HT1080 (cell line): ENCODE results near the gene ATF6. TPM values are rescaled to one million over a fixed set of nuclear protein-coding genes. Genes with fewer than 3 reads are reported as not detected.

ENCODE experiments used
- DNase-seq: peaks from one replicate; pipeline ENCODE4 v3.0.0-alpha.2; 2015; ENCODE audit warnings: low read depth
- total RNA-seq: library from RNA; depleted of rRNA; stranded (reverse); fragments of >200 nt; shearing (Covaris generic); gene quantifications from 2 replicates; pipeline ENCODE4 v1.2.3, GENCODE V29; 2014

ATF6 gene
- total RNA-seq, 1 experiment from 2014 or later, result 20.5 TPM

DNA sequence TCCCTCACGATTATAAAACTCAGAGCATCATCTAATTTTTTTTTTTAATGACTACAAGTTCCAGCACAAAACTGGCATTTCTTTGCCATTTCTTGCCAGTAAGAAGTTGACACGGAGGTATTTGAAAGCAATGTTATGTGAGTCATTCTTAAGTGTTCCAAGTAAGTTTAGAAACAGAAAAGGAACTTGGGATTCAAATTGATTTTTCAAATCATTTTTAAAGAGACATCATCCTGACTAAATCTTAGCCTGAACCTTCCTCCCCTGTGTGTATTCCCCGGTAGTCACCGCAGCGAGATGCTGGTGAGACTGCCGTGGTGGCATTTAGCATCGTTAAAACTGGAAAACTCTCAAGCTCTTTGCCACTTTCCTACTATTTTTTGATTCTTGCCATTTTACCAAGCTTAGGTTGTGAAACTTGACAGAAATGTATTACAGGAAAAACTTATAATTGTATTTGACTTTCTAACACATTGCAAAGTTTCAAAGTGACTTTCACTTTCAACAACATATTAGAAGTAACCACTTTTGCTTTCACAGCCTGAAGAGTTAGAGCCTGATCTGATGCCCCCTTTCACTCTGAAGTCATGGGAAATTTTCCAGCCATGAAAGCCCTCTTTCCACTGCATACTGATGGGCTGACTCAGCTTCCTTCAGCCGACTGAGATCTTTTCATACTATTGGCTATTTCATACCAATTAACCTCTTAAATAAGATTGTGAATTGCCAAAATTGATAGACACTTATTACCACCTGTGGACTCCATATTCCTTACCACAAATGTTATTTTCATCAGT lies 196.2 kb downstream of the ATF6 start:
- DNase-seq, result peak; percentile 88

DNA sequence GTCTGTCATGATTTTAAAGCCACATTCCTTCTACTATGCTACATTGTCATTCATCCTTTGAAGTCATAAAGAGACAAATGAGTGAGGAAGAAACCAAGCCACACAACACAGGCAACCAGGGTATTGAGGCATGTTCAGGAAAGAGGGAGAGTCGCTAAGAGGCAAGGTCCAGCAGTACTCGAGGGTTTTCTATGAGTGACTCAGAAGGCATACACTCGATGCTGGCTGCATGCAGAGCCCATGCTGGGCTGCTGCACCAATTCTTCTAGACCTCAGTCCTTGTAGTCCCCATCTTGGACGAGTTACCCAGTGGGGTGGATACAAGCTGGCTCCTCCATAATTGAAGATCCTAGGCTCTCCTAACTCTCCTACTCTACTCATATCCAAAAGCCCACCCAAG lies 199.9 kb downstream of the ATF6 start:
- peak; percentile 19 for DNase-seq

DNA sequence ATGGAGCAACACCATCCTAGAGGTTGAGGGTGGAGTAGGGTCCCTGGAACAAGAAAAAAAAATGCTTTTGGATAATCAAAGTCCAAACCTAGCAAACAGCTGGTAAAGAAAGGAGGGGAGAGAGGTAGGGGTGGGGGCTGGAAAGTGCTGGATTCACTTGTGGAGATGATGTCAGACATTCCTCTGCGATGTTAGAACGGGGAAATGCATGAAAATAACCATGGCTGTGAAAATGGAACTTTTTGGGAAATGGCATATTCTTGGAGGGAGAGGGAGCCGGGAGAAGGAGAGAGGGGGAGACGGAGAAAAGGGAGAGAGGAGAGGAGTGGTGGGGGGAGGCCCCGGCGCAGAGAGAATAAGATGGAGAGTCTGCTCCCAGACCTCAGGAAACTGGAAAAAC lies 203.9 kb downstream of the ATF6 start:
- no peak for DNase-seq

DNA sequence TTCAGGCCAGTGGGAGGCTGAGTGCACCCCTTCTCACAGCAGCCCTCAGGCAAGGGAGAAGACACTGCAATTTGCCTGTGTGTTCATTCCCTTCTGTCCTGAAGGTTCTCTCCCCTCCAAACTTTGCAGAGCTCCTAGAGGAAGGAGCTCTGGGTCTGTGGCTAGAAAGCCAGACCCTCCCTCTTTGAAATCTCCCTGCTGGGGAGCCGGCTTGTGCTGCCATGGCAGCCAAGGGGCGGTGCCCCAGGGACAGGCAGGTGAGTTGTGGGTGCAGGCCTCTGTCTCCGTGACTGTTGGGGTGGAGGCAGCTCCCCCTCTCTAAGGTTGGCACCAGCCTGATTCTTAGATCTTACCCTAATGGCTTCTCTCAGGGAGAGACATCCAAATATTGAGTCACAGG lies 204.5 kb downstream of the ATF6 start:
- no peak for DNase-seq

DNA sequence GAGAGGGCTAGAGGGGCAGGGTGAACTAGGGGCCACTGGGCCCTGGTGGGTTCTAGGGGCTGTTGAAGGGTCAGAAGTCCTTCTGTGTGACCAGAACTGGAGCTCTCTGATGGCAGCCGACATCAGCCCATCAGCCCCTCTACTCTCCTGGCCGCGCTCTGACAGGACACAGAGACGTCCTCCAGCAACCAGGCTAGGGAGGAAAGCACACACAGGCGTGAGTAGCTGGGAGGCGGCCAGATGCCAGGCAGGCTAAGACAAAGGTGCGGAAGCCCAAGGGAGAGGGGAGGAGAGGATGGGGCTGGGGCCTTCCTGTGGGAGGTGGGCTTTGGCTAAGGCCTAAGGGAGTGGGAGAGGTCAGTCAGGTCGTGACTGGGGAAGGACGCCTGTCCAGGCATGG lies 206.7 kb downstream of the ATF6 start:
- DNase-seq, result no peak

DNA sequence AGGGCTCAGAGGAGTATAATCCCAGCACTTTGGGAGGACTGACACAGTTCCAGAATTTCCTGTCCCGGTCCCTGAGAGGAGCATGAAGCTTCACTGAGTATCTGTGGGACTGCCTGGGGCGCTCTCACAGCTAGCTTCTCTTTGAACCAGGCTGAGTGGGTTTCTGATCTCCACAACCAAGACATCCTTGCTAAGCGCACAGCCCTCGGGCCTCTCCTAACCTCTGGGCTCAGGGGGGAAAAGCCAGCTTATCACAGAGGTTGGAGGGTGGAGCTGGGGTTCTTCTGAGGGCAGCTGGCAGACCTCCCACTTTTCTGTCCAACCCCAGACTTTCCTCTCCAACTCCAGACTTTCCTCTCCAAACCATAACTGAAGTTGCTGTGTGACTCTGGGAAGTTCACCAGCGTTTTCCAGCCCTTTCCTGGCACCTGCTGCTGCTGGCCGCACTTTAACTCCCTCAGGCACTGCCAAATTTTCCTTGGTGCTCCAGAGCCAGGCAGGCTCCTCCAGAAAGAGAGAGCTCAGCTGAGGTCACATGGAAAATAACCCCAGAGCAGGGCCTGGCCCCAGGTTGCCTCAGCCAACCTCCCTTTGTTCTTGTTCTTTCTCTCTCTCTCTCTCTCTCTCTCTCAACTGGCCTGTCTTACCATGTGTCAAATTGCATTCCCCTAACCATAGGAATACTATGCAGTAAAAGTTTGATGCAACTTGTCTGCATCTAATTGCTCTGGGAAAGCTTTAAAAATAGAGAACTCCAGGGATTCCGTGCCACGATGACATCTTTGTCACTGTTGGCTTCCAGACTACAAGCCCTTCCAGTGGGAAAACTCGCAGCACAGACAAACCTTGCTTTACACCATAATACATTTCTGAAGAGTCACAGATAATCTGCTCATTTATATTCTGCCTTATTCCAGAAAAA lies 208.1 kb downstream of the ATF6 start:
- no peak for DNase-seq

DNA sequence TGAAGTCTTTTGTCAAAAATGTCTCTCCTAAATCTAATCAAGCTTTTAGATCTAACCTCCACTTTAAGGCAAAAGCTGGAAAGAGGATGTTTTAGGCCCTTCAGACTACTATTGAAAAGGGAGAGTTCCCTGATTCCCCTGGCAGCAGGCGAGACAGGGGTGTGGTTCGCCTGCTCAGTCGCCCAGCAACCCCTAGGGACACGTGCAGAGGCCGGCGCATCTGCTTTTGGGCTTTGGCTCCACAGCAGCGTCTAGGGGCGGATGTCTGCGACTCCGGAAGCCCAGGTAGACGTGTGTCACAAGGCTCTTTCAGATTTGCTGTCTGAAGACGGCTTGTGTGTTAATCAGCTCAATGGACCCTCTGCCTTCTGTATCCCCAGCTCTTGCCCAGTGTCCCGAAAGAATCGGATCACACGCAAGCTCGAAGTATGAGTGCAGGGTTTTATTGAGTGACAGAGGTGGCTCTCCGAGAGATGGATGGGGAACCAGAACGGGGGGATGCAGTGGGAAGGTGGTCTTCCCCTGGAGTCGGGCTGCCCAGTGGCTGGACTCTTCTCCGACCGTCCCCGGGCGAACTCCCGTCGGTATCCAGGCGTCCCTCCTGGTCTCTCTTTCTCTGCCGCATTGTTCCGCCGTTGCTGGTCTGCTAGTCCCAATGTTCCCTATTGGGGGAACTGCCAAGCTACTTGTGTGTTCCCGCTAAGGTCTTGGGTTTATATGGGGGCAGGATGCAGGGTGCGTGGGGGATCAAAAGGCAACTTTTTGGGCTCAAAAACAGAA lies 212.1 kb downstream of the ATF6 start:
- no peak for DNase-seq

DNA sequence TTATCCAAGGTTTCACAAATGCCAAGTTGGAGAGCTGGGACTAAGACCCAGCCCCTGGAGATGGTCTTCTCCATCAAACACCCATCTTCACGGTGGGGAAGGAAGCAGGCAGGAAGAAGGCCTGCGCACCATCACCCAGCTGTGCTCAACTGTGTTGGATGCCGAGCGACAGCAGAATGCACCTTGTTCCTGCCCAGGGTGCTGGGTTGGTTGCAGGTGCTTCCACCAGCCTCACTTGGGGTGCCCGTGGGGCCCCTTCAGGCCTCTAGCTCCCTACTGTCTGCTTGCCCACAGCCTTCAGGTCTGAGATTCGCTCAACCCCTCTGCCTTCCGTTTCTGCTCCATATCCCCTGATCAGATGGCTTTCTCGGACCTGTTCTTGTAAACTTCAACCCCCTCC lies 215.0 kb downstream of the ATF6 start:
- DNase-seq, result no peak

DNA sequence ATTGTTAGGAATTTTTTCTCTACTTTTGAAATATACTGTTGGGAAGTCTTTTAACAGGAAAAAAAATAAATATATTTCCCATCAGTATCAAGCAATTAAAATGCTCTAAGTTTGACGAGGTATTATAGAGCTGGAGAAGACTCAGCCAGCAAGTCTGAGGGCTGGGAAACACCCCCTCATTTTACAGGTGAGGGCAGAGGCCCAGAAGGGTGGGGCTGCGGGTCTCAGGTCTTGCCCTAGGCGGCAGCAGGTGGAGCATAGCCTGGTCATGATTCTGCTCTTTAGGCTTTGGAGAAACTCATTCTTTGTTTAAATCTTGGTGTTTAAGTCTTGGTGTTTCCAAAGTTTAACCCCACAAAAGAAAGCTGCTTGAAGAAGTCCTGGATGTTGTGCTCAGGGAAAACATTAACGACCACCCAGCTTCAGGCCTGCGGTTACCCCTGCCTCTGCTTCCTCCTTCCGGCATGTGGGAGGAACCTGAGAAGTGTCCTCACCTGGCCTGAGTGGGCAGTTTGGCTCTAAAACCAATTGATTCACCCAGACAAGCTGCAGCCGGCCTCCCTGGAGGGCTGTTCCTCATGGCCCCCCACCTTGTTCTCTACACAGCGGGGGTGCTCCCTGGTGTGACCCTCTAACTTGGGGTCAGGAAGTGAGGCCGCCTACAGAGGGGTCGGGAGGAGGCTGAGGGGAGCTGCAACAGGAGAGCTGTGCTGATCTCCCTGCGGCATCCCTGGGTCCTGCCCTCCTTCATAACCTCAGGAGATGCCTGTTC lies 215.8 kb downstream of the ATF6 start:
- DNase-seq, result no peak

DNA sequence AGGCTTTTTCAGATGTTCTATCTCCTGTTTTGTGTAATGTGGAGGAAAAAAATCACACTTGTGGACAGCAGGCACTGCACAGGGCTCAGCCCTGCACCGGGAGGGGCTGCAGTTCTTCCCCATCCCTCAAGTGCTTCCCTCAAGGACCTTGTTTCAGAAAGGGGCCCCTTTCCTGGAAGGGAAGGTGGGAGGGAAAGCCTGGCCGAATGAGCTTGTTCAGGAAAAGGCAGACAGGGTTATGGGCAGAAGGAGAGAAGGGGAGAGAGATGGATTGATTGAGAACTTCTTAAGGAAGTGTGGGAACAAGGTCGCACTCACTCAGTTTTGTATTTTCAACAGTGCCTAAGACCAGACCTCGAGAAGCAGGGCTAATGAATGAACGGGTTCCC lies 216.4 kb downstream of the ATF6 start:
- DNase-seq, result no peak

DNA sequence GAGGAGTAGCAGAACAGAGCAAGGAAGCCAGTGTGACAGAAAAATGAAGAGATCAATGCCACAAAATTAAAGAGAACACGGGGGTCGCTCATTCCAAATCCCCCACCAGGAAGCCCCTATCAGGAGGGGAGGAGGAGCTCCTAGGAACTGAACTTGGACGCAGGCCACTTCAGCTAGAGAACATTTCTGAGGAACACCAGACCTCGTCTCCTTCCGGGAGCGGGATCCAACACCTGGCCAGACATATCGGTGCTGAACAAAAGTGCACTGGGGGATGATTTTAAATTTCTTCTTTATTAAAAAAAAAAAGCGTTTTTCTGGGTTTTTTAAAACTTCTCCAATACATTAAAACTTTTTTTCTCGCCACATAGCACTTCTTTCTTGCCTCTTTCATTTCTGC lies 216.8 kb downstream of the ATF6 start:
- no peak for DNase-seq

DNA sequence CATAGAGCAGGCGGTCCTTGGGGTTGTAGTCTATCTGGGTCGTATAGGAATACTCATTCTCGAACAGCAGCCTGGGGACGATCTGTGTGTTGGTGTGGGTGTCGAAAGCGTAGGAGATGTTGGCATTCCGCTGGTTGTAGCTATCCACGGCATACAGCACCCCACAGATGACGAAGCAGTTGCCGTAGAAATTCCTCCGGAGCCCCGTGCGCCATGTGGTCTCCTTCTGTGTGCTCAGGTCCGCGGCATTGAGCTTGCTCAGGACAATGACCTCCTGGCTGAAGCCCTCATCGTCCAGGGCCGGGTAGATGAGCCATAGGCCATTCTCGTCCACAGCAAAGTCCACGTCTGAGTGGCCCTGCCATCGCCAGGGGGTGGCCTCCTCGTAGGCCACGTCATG lies 217.6 kb downstream of the ATF6 start:
- no peak for DNase-seq

DNA sequence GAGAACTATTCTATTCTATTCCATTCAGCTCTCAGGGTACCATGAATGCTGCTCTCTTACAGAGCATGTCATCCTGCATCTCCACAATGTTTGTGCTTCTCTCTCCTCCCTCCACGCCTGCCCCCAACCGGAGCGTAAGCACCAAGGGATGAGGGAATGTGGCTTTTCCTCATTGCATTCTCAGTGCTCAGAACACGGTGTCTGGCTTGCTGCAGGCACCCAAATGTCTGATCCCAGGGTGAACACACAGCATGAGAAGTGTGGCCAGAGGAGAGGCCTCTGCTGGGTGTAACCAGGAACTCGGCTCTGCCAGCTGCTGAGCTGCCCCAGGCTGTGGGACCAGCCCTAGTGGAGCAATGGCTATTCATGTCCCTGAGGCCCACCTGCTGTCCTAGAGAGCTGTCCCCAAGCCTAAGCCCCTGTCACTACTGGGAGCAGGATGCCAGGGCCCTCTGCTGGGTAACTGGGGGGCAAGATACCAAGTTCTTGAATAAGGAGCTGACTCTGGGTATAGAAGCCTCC lies 219.2 kb downstream of the ATF6 start:
- DNase-seq, result no peak

DNA sequence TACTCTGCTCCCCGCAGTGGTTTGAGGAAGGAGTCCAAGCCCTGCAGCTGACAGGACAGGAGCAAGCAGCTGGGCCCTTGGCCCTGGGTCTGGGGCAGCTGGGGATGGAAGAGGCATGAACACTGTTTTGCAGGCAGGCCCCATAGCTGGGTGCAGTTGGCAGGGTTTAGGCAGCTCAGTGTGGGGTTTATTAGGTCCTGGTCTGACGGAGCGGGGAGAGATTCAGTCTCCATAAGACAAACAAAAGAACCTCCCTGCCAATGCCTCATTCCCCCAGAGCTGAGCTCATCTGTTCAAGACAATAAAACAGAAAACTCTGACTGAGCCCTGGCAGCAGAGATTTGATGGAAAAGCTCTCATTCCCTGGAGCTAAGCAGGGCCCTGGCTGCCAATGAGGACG lies 220.2 kb downstream of the ATF6 start:
- DNase-seq, result no peak

DNA sequence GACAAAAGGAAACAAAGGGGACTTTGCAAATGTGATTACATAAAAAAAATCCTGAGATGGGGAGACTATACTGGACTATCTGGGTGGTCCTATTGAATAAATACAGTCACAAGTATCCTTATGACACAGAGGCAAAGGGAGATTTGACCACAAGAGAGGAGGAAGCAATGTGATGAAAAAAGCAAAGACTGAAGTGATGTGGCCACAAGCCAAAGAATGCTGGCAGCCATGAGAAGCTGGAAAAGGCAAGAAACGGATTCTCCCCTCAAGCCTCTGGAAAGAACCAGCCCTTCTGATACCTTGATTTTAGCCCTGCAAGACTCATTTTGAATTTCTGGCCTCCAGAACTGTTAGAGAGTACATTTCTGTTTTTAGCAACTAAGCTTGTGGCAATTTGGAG lies 221.2 kb downstream of the ATF6 start:
- DNase-seq, result peak; percentile 21

DNA sequence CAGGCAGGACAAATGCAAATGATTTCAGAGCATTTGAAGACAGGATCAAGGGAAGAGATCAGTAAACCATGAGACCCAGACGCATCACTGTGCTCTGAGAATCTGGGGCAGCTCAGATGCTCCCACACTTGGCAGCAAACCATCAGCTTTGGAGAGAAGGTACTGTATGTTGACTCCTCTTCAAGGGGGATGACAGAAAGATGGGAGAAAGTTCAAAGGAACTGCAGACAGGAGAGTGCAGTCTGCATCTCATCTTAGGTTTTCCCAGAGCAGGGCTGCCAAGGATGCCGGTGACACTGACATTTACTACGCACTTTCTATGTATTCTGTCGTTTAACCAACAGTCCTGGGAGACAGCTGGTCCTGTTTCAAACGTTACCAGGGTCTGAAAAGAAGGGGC lies 221.8 kb downstream of the ATF6 start:
- no peak for DNase-seq

DNA sequence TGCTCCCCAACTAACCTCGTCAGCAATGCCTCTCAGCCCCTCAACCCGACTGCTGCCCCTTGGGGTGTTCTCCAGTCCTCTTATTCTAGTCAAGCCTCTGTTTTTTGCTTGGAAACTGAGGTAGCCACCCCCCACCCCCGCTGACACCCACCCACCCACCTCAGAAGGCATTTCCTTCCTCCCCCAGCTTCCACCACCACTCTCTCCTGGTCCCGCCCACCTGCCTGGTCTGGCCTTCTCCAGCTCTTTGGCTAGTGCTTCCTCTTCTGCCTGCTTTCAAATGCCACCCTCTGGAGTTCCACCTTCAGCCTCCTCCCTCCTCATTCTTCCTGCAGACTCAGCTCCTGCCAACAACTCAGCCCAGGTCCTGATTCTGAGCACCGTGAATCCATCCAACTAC lies 222.3 kb downstream of the ATF6 start:
- no peak for DNase-seq

DNA sequence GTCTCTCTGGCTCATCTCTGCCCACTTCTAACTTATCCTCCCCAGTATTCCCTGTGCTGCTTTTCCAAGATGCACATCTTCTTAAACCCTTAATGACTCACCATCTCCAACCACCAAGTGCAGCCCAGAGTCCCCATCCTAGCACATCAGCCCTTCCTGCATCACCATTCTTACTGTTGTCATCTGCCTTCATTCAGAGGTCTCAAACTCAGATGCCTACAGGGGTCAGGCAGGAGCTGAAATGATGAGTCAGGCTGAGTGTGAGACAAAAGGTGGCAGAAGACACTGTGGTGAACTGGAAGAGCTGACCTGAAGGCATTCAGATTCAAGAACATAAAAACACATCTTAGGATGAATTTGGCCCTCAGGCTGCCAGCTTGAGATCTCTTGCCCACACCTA lies 223.0 kb downstream of the ATF6 start:
- DNase-seq, result peak; percentile 86

DNA sequence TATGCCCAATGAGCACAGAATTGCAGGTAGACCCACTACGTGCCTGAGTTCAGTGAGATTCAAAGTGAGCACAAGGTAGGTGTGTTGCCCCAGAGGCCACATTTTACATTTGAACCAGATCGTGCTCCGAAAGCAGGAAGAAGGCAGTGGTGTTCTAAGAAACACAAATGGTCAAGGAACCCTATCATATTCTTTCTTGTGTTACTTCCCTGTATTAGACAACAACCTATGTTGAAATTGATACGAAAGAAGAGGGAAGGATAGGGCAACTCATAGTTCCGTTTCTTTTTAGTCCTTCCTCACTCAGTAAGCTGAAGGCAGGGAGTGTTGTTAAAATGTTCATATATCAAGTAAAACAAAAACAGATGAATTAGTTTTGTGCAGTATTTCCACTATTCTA lies 223.7 kb downstream of the ATF6 start:
- DNase-seq, result no peak

DNA sequence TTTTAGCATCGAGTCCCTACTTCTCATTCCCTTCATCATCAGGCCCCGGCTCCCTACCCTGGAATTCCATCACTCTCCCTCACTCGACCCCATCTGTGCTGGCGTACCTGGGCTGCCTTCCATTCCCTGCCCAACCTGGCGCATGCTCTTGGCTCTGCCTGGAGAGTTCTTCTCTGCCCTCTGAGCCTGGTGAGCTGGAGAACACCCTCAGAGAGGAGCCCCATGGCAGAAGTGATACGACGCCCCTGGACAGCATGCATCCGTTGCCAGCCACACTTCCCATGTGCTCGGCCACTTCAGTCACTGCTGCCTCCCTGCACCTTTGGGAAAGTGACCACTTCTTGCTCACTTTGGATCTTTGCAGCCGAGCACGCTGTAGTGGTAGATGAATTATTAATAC lies 227.5 kb downstream of the ATF6 start:
- no peak for DNase-seq

DNA sequence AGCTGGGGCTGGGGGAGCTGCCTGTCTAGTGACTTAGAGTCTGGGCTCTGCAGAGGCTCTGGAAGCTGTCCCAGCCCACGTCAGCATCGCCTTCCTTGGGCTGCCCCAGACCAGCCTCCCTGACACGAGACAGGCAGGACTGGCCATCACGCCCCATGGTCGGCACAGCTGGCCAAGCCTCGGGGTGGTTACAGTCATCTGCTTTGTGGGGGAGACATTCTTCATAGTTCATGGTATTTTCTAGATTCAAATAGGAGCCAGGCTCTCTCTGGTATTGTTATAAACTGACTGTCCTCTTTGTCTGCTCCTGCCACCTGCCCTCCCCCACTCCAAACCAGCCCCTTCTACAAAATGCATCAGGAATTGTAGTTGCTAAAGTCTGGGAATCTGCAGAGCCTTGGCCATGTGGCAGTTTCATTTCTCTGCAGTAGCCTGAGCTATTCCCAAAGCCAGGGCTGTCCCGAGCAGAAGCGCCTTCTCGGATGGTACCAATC lies 228.1 kb downstream of the ATF6 start:
- DNase-seq, result no peak
